NCI-H1048 (cell line): Measurements from ENCODE around the gene FAM171A1.
"Not testable (repeated sequence)": the region's sequence is repeated elsewhere in the genome, so short reads cannot be mapped to it uniquely, and the experiment has no call there.

ENCODE experiments used
- DNase-seq: peaks from one replicate; lab custom pipeline; 2025; lab: John Stamatoyannopoulos, UW

FAM171A1 gene

GRCh38 chr10:15280974-15281373 lies 90.1 kb downstream of the FAM171A1 start:
- DNase-seq: no peak

GRCh38 chr10:15280462-15280861 lies 90.6 kb downstream of the FAM171A1 start:
- no peak for DNase-seq

- no peak for DNase-seq
Measured at GRCh38 chr10:15279236-15279635, 91.9 kb downstream of the FAM171A1 start.

- no peak for DNase-seq
Measured at GRCh38 chr10:15278786-15279185, 92.3 kb downstream of the FAM171A1 start.

GRCh38 chr10:15276039-15276438 lies 95.0 kb downstream of the FAM171A1 start:
- not testable (repeated sequence) for DNase-seq

- not testable (repeated sequence) for DNase-seq
Measured at GRCh38 chr10:15269838-15270237, 101.3 kb downstream of the FAM171A1 start.

GRCh38 chr10:15267496-15267895 lies 103.6 kb downstream of the FAM171A1 start:
- DNase-seq: no peak

- no peak for DNase-seq
Measured at GRCh38 chr10:15266117-15266516, 105.0 kb downstream of the FAM171A1 start.

- no peak for DNase-seq
Measured at GRCh38 chr10:15265558-15265957, 105.5 kb downstream of the FAM171A1 start.

GRCh38 chr10:15265056-15265455 lies 106.0 kb downstream of the FAM171A1 start:
- no peak for DNase-seq

GRCh38 chr10:15263657-15264323 lies 107.3 kb downstream of the FAM171A1 start:
- DNase-seq: no peak

- no peak for DNase-seq
Measured at GRCh38 chr10:15262036-15262713, 108.9 kb downstream of the FAM171A1 start.

- no peak for DNase-seq
Measured at GRCh38 chr10:15259136-15259535, 112.0 kb downstream of the FAM171A1 start.

- DNase-seq: no peak
Measured at GRCh38 chr10:15258255-15258654, 112.8 kb downstream of the FAM171A1 start.

GRCh38 chr10:15255961-15256360 lies 115.1 kb downstream of the FAM171A1 start:
- DNase-seq: no peak

- DNase-seq: no peak
Measured at GRCh38 chr10:15254808-15255648, 116.1 kb downstream of the FAM171A1 start.

- no peak for DNase-seq
Measured at GRCh38 chr10:15253951-15254807, 116.9 kb downstream of the FAM171A1 start.

- no peak for DNase-seq
Measured at GRCh38 chr10:15252396-15252795, 118.7 kb downstream of the FAM171A1 start.

- no peak for DNase-seq
Measured at GRCh38 chr10:15251791-15252380, 119.2 kb downstream of the FAM171A1 start.

GRCh38 chr10:15245530-15245929 lies 125.6 kb downstream of the FAM171A1 start:
- no peak for DNase-seq

- no peak for DNase-seq
Measured at GRCh38 chr10:15244635-15245197, 126.4 kb downstream of the FAM171A1 start.
